GM18508 (cell line): ENCODE data around the gene POC1B.
"Not testable (repeated sequence)": the region's sequence is repeated elsewhere in the genome, so short reads cannot be mapped to it uniquely, and the experiment has no call there.

Experiments
- ATAC-seq: cut with Tn5 transposase; IDR thresholded peaks from one replicate; pipeline ENCODE4 v1.9.1; 2021; ENCODE audit warnings: moderate number of reproducible peaks; ENCODE audit not compliant: insufficient read depth, unreplicated experiment

The POC1B gene

GRCh38 chr12:89468648-89469326 lies 57.1 kb downstream of the POC1B start:
- peak; percentile 58 for ATAC-seq

GRCh38 chr12:89468017-89468416 lies 57.8 kb downstream of the POC1B start:
- ATAC-seq, result no peak

GRCh38 chr12:89464974-89465592 lies 60.8 kb downstream of the POC1B start:
- ATAC-seq, result no peak

- peak; percentile 93 for ATAC-seq
These were observed 63.9 kb downstream of the POC1B start for GRCh38 chr12:89461649-89462612.

GRCh38 chr12:89461190-89461589 lies 64.7 kb downstream of the POC1B start:
- ATAC-seq, result no peak

- ATAC-seq, result not testable (repeated sequence)
These were observed 66.6 kb downstream of the POC1B start for GRCh38 chr12:89459279-89459678.

GRCh38 chr12:89456565-89456964 lies 69.3 kb downstream of the POC1B start:
- ATAC-seq, result no peak

GRCh38 chr12:89454080-89454848 lies 71.6 kb downstream of the POC1B start:
- no peak for ATAC-seq

GRCh38 chr12:89453121-89453978 lies 72.5 kb downstream of the POC1B start:
- ATAC-seq, result no peak

GRCh38 chr12:89451841-89452251 lies 74.0 kb downstream of the POC1B start:
- ATAC-seq, result no peak

- ATAC-seq, result no peak
These were observed 74.9 kb downstream of the POC1B start for GRCh38 chr12:89450907-89451306.

- ATAC-seq, result no peak
These were observed 76.9 kb downstream of the POC1B start for GRCh38 chr12:89448951-89449371.

GRCh38 chr12:89448526-89448925 lies 77.3 kb downstream of the POC1B start:
- ATAC-seq, result no peak

- no peak for ATAC-seq
These were observed 85.9 kb downstream of the POC1B start for GRCh38 chr12:89439941-89440340.

GRCh38 chr12:89437231-89437630 lies 88.6 kb downstream of the POC1B start:
- ATAC-seq, result no peak

- ATAC-seq, result no peak
These were observed 89.8 kb downstream of the POC1B start for GRCh38 chr12:89436062-89436461.

GRCh38 chr12:89433634-89434033 lies 92.2 kb downstream of the POC1B start:
- no peak for ATAC-seq

- no peak for ATAC-seq
These were observed 93.5 kb downstream of the POC1B start for GRCh38 chr12:89432396-89432795.

- no peak for ATAC-seq
These were observed 96.3 kb downstream of the POC1B start for GRCh38 chr12:89429528-89429927.
